ENCODE results near the gene RBM26.

The RBM26 gene

GRCh38 chr13:79423801-79424642 is 18.0 kb upstream of the RBM26 start:
- no peak for DNase-seq

- DNase-seq: no peak
These were observed 17.3 kb upstream of the RBM26 start for GRCh38 chr13:79423340-79423739.

DNA sequence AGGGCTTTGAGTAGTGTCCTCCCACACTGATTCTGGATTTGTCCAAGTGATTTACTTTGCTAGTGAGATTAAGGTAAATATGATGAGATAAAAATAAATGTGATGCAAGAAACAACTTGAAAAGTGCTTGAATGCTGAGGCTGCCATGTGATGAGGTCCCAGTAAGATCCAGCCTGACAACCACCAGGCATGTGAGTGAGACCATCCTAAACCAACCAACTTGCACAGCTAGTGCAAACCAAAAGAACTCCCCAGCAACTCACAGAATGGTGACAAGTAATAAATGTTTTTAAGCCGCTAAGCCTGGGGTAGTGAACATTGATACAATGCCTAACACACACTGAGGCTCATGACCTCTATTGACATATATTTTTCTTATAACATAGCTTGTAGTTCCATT is 13.3 kb upstream of the RBM26 start:
- DNase-seq: no peak

DNA sequence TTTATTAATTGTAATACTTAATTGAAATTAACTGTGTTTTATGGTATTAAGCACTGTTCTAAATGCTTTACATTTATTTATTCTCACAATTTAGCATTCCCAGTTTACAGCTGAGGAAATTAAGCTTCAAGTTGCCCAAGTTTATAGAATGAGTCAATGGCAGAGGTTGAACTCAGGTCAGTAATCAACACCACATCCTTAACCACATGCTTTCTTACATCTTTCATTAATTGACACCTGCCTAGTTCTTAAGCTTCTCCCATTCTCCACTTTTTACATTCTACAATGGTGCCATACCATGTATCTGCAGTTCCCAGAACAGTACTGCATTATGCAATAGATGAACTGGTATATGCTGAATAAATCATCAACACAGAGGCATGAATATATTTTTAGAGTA is 11.7 kb upstream of the RBM26 start:
- DNase-seq: no peak

GRCh38 chr13:79413521-79413920 is 7.5 kb upstream of the RBM26 start:
- DNase-seq: no peak

GRCh38 chr13:79409828-79410227 is 3.8 kb upstream of the RBM26 start:
- no peak for DNase-seq

- DNase-seq: no peak
These were observed 1.4 kb upstream of the RBM26 start for GRCh38 chr13:79407349-79407979.

DNA sequence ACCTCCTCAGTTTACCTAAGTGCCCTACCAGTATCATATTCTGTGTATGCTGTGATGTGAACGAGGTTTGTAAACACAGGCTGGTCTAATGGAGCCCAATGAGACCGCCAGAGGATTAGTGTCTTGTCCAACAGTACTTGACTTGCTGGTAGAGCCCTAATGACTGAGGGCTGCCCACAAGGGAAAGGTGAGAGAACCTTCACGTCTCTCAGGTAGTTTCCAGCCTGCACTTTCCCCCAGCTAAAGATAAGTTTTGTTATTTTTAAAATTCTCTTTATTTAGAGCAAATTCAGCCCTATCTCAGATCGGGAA is 498 bp upstream of the RBM26 start:
- no peak for DNase-seq

DNA sequence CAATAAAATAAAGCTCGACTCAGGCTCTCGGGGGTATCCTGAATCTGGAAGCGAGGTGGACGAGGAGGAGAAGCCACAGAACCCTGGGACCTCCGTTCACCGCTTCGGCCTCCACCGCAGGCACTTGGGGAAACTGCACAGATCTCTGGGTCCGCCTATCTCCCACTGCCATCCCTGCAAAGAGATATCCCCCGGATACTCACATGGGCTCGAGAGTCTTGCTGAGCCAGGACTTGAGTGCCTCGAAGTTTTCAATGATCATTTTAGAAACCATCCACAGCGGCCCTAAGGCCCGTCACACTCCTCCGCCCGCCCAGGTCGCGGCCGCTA is 589 bp downstream of the RBM26 start:
- DNase-seq: no peak

DNA sequence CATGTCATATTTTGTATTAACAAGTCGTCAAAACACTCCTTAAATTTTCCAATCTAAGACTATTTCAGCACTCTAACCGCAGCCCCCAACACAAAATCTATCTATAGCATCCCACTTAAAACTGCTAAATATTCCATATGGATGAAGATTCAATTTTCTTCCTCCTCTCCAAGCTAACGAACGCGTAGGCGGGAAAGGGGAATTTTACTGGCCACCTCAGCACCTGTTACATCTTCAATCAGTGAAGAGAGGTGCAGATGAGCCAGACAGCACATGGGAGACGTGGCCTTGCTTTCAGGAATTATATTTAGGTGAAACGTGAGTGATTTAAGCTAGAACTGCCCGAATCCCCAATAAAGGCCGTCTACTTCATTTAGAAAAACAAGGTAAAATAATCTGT is 1.1 kb downstream of the RBM26 start:
- no peak for DNase-seq

DNA sequence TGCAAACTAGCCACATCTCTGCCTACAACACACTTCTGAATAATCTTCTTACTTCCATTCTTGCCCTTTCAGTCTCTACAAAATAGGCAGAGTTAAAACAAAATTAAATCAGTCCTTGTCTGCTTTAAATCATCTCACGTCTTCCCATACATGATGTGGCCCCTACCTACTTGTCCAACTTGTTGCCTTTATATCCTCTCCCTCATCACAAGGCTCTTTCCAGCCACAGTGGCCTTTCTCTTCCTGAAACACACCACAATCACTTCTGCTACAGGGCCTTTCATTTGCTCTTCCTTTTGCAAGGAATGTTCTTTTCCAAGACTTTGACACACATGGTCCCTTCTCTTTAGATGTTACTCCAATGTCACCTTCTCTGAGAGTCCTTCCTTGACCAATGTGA is 1.7 kb downstream of the RBM26 start:
- no peak for DNase-seq

DNA sequence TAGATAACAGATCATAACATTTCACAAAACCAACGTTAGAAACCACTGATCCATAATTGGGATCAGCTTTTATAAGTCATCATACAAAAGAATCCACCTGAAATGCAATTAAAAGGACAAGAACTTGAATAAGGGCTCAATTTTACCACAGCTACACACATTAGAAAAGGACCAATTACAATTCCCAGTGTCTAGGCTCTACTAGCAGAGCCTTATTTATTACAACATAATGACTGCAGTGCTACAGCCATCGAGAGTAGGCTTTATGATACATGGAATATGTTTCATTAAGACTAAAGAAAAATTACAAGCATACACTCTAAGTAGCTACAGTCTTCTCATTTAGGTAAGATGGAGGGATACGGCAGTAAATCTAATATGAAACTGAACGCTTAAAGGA is 2.9 kb downstream of the RBM26 start:
- no peak for DNase-seq

GRCh38 chr13:79402679-79403078 is 3.4 kb downstream of the RBM26 start:
- DNase-seq: no peak

DNA sequence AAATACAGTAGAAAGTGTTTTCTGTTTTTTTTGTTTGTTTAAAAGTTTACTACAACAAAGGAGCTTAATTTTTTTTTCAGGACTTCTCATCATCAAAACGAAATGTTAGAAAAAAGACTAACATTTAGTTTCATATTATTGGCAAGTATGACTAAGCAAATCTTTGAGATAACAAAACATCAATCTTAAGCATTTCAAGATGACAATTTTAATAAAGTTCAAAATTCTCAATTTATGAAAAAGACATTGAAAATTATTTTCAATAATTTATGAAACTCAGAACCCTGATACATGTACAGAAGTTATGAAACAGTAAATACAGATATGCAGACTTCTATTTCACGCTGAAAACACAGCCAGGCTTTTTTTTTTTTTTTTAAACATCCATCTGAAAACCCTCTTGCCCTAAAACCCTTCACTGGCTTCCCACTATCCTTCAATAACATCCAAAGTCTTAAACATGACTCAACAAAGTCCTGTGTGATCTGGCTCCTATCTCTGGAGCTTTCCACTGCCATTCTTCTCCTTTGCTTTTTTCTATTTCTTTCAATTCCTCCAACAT is 3.9 kb downstream of the RBM26 start:
- DNase-seq: no peak

DNA sequence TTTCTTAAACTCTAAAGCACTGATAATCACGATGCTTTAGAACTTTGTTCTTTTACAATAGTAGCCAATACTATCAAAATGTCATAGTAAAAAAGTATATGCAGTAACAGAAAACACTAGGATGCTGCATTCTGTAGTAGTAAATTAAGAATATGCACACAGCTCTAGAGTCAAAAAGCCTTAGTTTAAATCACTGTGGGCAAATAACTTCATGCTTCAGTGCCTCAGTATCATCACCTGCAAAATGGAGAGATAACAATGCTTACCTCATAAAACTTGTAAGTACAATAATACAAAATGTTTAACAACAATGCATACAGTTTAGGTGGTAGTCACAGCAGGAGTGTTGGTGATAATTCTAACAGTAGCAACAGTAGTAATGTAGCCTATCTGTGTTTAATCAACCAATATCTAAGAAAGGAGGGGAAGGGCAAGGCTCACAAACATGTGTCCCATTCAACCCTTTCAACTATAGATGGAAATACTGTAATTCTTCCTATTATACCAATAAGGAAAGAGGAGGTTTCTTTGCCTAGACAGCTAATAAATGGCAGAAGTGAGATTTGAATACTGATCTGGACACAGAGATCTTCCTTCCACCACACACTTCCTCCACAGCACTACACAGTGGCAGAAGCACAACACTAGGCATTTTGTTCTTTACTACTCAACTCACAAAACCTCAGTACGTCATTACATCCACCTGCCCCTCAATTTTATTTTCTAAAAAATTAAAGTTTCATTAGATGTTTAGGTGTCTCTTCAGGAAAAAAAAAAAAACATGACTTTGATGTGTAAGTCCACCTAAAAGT is 4.6 kb downstream of the RBM26 start:
- DNase-seq: no peak

DNA sequence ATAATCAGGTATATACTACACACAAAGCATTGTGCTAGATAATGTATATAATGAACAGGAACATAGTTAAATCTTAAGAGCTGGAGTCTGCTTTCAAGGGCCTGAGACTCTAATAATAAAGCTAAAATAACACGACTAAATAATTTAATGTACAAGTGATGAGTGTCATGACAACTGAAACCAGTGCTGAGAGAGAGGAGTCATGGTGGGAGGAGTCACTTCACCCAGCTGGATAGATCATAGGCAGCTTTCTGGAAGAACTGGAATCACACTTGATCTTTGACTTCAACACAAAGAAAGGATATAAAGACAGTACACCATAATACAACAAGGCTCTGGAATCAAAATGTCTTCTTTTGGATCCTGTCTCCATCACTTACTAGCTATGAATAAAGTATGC is 7.1 kb downstream of the RBM26 start:
- no peak for DNase-seq

GRCh38 chr13:79398127-79398526 is 7.9 kb downstream of the RBM26 start:
- no peak for DNase-seq

DNA sequence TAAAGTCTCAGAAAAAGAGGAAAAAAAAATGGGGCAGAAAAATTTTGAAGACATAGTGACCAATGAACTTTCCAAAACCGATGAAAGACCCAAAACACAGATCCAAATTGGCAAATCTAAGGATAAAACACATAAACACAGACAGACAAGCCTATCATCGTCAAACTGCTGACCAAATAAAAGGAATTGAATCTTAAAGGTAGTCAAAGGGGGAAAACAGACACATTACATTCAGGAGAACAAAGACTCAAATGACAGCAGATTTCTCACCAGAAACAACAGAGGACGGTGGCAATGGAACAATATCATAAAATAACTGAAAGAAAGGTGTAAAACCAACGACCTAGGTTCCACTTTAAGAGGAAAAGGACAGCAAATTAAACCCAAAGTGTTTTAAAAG is 10.2 kb downstream of the RBM26 start:
- DNase-seq: no peak

GRCh38 chr13:79393564-79394249 is 12.3 kb downstream of the RBM26 start:
- peak; percentile 62 for DNase-seq

GRCh38 chr13:79392882-79393563 is 13.0 kb downstream of the RBM26 start:
- peak; percentile 65 for DNase-seq

DNA sequence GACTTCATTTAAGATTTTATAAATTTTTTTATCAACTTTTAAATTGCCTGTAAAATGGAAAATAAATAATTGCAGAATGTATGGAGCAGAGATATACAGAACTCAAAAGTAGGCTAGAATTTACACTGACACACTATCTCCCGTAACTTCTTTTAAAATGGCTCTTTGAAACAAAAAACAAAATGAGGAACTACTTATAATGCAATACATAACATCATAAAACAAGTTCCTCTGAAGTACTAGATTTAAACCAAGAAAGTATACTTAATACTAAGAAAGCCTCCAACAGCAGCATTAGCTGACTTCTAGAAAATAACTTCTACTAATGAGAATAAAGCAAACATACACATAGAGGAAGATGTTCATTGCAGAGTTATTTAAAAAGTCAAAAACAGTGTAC is 17.0 kb downstream of the RBM26 start:
- DNase-seq: no peak

GRCh38 chr13:79387853-79388252 is 18.2 kb downstream of the RBM26 start:
- no peak for DNase-seq
